ENCODE results near the gene NPTX1. TPM values are rescaled to one million over a fixed set of nuclear protein-coding genes. Genes with fewer than 3 reads are reported as not detected.
A peak's percentile ranks its signal among the peaks of the same experiment; 100 is the strongest.

Gene NPTX1
- total and polyA plus RNA-seq, 2 of the 13 experiments (the other 11 are each of a cell fraction or from before 2014, with no cell fraction given), result 0.01 TPM; not detected in 1

- TF ChIP-seq ARID4A (CRISPR knock-in tag; IDR thresholded peaks at IDR 0.05; ENCODE audit: borderline replicate concordance) (no peak), GMEB1 (CRISPR knock-in tag; IDR thresholded peaks at IDR 0.05; ENCODE audit: borderline replicate concordance) (no peak), ETV6 (CRISPR knock-in tag; conservative IDR thresholded peaks at IDR 0.05) (no peak; the same call in 1 of the 2 replicates), ZNF629 (CRISPR knock-in tag; conservative IDR thresholded peaks at IDR 0.05) (no peak), ZNF501 (CRISPR knock-in tag; IDR thresholded peaks at IDR 0.05) (no peak), YEATS2 (CRISPR knock-in tag; IDR thresholded peaks at IDR 0.05; ENCODE audit: borderline replicate concordance) (no peak), RBM22 (optimal IDR thresholded peaks at IDR 0.05; ENCODE audit: low read length) (peak; percentile 77), ZNF574 (CRISPR knock-in tag; IDR thresholded peaks at IDR 0.05) (no peak), MATR3 (CRISPR knock-in tag; IDR thresholded peaks at IDR 0.05) (no peak), FOXP1 (IDR thresholded peaks at IDR 0.05) (no peak), FOXP1 (CRISPR knock-in tag; IDR thresholded peaks at IDR 0.05) (no peak), HES4 (CRISPR knock-in tag; IDR thresholded peaks at IDR 0.05; ENCODE audit: borderline replicate concordance) (no peak)
- TF ChIP-seq, protein P1, sequence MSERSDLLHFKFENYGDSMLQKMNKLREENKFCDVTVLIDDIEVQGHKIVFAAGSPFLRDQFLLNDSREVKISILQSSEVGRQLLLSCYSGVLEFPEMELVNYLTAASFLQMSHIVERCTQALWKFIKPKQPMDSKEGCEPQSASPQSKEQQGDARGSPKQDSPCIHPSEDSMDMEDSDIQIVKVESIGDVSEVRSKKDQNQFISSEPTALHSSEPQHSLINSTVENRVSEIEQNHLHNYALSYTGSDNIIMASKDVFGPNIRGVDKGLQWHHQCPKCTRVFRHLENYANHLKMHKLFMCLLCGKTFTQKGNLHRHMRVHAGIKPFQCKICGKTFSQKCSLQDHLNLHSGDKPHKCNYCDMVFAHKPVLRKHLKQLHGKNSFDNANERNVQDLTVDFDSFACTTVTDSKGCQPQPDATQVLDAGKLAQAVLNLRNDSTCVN (CRISPR knock-in tag; IDR thresholded peaks at IDR 0.05; ENCODE audit: borderline replicate concordance), result no peak
- TF ChIP-seq, protein P2, sequence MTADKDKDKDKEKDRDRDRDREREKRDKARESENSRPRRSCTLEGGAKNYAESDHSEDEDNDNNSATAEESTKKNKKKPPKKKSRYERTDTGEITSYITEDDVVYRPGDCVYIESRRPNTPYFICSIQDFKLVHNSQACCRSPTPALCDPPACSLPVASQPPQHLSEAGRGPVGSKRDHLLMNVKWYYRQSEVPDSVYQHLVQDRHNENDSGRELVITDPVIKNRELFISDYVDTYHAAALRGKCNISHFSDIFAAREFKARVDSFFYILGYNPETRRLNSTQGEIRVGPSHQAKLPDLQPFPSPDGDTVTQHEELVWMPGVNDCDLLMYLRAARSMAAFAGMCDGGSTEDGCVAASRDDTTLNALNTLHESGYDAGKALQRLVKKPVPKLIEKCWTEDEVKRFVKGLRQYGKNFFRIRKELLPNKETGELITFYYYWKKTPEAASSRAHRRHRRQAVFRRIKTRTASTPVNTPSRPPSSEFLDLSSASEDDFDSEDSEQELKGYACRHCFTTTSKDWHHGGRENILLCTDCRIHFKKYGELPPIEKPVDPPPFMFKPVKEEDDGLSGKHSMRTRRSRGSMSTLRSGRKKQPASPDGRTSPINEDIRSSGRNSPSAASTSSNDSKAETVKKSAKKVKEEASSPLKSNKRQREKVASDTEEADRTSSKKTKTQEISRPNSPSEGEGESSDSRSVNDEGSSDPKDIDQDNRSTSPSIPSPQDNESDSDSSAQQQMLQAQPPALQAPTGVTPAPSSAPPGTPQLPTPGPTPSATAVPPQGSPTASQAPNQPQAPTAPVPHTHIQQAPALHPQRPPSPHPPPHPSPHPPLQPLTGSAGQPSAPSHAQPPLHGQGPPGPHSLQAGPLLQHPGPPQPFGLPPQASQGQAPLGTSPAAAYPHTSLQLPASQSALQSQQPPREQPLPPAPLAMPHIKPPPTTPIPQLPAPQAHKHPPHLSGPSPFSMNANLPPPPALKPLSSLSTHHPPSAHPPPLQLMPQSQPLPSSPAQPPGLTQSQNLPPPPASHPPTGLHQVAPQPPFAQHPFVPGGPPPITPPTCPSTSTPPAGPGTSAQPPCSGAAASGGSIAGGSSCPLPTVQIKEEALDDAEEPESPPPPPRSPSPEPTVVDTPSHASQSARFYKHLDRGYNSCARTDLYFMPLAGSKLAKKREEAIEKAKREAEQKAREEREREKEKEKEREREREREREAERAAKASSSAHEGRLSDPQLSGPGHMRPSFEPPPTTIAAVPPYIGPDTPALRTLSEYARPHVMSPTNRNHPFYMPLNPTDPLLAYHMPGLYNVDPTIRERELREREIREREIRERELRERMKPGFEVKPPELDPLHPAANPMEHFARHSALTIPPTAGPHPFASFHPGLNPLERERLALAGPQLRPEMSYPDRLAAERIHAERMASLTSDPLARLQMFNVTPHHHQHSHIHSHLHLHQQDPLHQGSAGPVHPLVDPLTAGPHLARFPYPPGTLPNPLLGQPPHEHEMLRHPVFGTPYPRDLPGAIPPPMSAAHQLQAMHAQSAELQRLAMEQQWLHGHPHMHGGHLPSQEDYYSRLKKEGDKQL (CRISPR knock-in tag; IDR thresholded peaks at IDR 0.05; ENCODE audit: low read depth), result no peak
Measured at GRCh38 chr17:80453998-80454556, 22.3 kb downstream of the NPTX1 start (continued).
